ENCODE measurements around the gene USP48. TPM values are rescaled to one million over a fixed set of nuclear protein-coding genes. Genes with fewer than 3 reads are reported as not detected.

The USP48 gene
- total and polyA plus RNA-seq, 2 donors (not counting 1 experiment from before 2014, with no cell fraction given) = 34.1 to 45.6 TPM

DNA sequence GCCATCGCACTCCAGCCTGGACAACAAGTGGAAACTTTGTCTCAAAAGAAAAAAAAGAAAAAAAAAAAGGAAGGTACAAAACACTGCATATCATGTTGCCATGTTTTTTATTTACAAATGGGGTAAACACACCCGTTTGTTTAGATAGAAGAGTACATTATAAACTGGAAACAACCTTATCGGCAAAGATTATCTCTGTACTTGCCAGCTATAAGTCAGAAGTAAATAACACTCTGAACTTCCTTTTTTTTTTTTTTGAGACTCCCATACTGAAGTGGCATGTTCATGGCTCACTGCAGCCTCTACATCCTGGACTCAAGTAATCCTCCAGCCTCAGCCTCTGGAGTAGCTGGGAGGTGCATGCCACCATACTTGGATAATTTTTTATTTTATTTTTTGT is 21.9 kb downstream of the USP48 start:
- peaks cover 8% of the 10 kb centered on the region for H3K4me1 ChIP-seq (ENCODE audit: control insufficient read depth, extremely low read depth, insufficient read depth, low read length)
- peaks cover 52% of the 10 kb centered on the region for H3K79me2 ChIP-seq (ENCODE audit: control insufficient read depth, insufficient read depth, low read length)
- H3K4me3 ChIP-seq (replicated peaks in 1 of 4; ENCODE audit: control extremely low read depth in 1 of 4, insufficient read depth in 1 of 4, low read depth in 3 of 4, low read length in 4 of 4) = no peak overlapping the region
- H3K27ac ChIP-seq (ENCODE audit: insufficient read depth, low read length) = no peak overlapping the region
- H3K9me3 ChIP-seq (ENCODE audit: control insufficient read depth, insufficient read depth, low read depth, low read length) = no peaks in the 10 kb centered on the region
- no peak overlapping the region for H3K4me2 ChIP-seq (ENCODE audit: extremely low read depth, insufficient read depth, low read length)
- H3K27me3 ChIP-seq (ENCODE audit: control insufficient read depth, insufficient read depth, low read length) = no peaks in the 10 kb centered on the region
- no peak overlapping the region for H3K9ac ChIP-seq (ENCODE audit: insufficient read depth, low read length)
- no peaks in the 10 kb centered on the region for H3K36me3 ChIP-seq (ENCODE audit: control insufficient read depth, insufficient read depth, low read length)
- no peak for TF ChIP-seq EZH2 (IDR thresholded peaks at IDR 0.05; ENCODE audit: low read length, missing control alignments)
- TF ChIP-seq, protein P1, sequence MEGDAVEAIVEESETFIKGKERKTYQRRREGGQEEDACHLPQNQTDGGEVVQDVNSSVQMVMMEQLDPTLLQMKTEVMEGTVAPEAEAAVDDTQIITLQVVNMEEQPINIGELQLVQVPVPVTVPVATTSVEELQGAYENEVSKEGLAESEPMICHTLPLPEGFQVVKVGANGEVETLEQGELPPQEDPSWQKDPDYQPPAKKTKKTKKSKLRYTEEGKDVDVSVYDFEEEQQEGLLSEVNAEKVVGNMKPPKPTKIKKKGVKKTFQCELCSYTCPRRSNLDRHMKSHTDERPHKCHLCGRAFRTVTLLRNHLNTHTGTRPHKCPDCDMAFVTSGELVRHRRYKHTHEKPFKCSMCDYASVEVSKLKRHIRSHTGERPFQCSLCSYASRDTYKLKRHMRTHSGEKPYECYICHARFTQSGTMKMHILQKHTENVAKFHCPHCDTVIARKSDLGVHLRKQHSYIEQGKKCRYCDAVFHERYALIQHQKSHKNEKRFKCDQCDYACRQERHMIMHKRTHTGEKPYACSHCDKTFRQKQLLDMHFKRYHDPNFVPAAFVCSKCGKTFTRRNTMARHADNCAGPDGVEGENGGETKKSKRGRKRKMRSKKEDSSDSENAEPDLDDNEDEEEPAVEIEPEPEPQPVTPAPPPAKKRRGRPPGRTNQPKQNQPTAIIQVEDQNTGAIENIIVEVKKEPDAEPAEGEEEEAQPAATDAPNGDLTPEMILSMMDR (conservative IDR thresholded peaks at IDR 0.05 in 1 of 2, IDR thresholded peaks at IDR 0.05 in 1 of 2; ENCODE audit: low read depth in 1 of 2, low read length in 2 of 2) = no peak
- no peak overlapping the region for H2AFZ ChIP-seq (ENCODE audit: low read length)
- H4K20me1 ChIP-seq (ENCODE audit: control insufficient read depth, extremely low read depth, insufficient read depth, low read length) = peaks cover 2% of the 10 kb centered on the region
- DNase-seq (ENCODE audit: low read depth in 2 of 2) = no peak

- H3K9ac ChIP-seq (ENCODE audit: insufficient read depth, low read length) = no peak overlapping the region
- peaks cover 6% of the 10 kb centered on the region for H3K4me1 ChIP-seq (ENCODE audit: control insufficient read depth, extremely low read depth, insufficient read depth, low read length)
- H3K4me2 ChIP-seq (ENCODE audit: extremely low read depth, insufficient read depth, low read length) = no peak overlapping the region
- H3K79me2 ChIP-seq (ENCODE audit: control insufficient read depth, insufficient read depth, low read length) = peaks cover 52% of the 10 kb centered on the region
- H3K9me3 ChIP-seq (ENCODE audit: control insufficient read depth, insufficient read depth, low read depth, low read length) = no peaks in the 10 kb centered on the region
- no peak overlapping the region for H3K4me3 ChIP-seq (replicated peaks in 1 of 4; ENCODE audit: control extremely low read depth in 1 of 4, insufficient read depth in 1 of 4, low read depth in 3 of 4, low read length in 4 of 4)
- H3K27me3 ChIP-seq (ENCODE audit: control insufficient read depth, insufficient read depth, low read length) = no peaks in the 10 kb centered on the region
- TF ChIP-seq, protein P1 (conservative IDR thresholded peaks at IDR 0.05 in 1 of 2, IDR thresholded peaks at IDR 0.05 in 1 of 2; ENCODE audit: low read depth in 1 of 2, low read length in 2 of 2) = no peak
- no peak for TF ChIP-seq EZH2 (IDR thresholded peaks at IDR 0.05; ENCODE audit: low read length, missing control alignments)
- H2AFZ ChIP-seq (ENCODE audit: low read length) = no peak overlapping the region
- no peak for DNase-seq (ENCODE audit: low read depth in 2 of 2)
- H3K36me3 ChIP-seq (ENCODE audit: control insufficient read depth, insufficient read depth, low read length) = no peaks in the 10 kb centered on the region
- H3K27ac ChIP-seq (ENCODE audit: insufficient read depth, low read length) = no peak overlapping the region
- peaks cover 2% of the 10 kb centered on the region for H4K20me1 ChIP-seq (ENCODE audit: control insufficient read depth, extremely low read depth, insufficient read depth, low read length)
Measured at GRCh38 chr1:21759818-21760217, 23.1 kb downstream of the USP48 start.

DNA sequence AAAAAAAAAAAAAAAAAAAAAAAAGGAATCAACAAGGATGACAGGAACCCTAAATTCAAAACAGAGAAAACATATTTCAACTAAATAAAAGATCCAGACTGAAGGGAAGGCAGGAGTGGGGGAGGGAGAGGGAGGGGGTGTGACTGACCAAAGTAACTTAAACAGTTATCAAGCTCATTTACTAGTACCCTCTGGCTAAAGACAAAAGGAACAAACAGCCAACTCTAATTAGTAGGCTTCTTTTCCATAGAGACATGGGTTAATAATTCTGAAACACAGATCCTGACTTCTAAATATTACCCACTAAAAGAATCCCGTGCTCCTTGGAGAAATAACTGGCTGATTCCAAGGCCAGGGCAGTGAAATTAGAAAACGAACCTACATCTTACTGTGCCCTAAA is 23.8 kb downstream of the USP48 start:
- DNase-seq (ENCODE audit: low read depth in 2 of 2) = no peak

More for the DNA sequence above, 23.8 kb downstream of the USP48 start:
- Histone ChIP-seq H3K4me3 (replicated peaks in 1 of 4; ENCODE audit: control extremely low read depth in 1 of 4, insufficient read depth in 1 of 4, low read depth in 3 of 4, low read length in 4 of 4) (no peak overlapping the region), H3K4me2 (ENCODE audit: extremely low read depth, insufficient read depth, low read length) (no peak overlapping the region), H3K27ac (ENCODE audit: insufficient read depth, low read length) (no peak overlapping the region), H2AFZ (ENCODE audit: low read length) (no peak overlapping the region), H3K9me3 (ENCODE audit: control insufficient read depth, insufficient read depth, low read depth, low read length) (no peaks in the 10 kb centered on the region), H3K27me3 (ENCODE audit: control insufficient read depth, insufficient read depth, low read length) (no peaks in the 10 kb centered on the region), H3K79me2 (ENCODE audit: control insufficient read depth, insufficient read depth, low read length) (peaks cover 52% of the 10 kb centered on the region), H3K4me1 (ENCODE audit: control insufficient read depth, extremely low read depth, insufficient read depth, low read length) (peaks cover 3% of the 10 kb centered on the region), H3K36me3 (ENCODE audit: control insufficient read depth, insufficient read depth, low read length) (peaks cover 2% of the 10 kb centered on the region), H3K9ac (ENCODE audit: insufficient read depth, low read length) (no peak overlapping the region), H4K20me1 (ENCODE audit: control insufficient read depth, extremely low read depth, insufficient read depth, low read length) (peaks cover 2% of the 10 kb centered on the region)
- TF ChIP-seq EZH2 (IDR thresholded peaks at IDR 0.05; ENCODE audit: low read length, missing control alignments) = no peak
- TF ChIP-seq, protein P1 (conservative IDR thresholded peaks at IDR 0.05 in 1 of 2, IDR thresholded peaks at IDR 0.05 in 1 of 2; ENCODE audit: low read depth in 1 of 2, low read length in 2 of 2) = no peak
